Stomach (tissue), 9 donors: ENCODE measurements around the gene EPB41L4B. TPM values are rescaled to one million over a fixed set of nuclear protein-coding genes. Genes with fewer than 3 reads are reported as not detected.

Experiments
- DNase-seq, 2 donors: peaks; one replicate each; pipeline versions ENCODE4 v3.0.0 to v3.0.0-alpha.2; 2013 to 2019
- H3K27ac ChIP-seq, 5 donors: fragments of 200-600 bp in 4 of 5; sonication (generic) in 4 of 5; one replicate each; pipeline ENCODE4 v1.5.1; 2013 to 2019; ENCODE audit warnings: mild to moderate bottlenecking in 1 of 5, moderate library complexity in 1 of 5
- H3K27me3 ChIP-seq, 3 donors: fragments of 200-600 bp; sonication (generic); one replicate each; pipeline ENCODE4 v1.5.1; 2017 to 2019; ENCODE audit warnings: mixed run types in 1 of 3
- H3K36me3 ChIP-seq, 4 donors: fragments of 200-600 bp; sonication (generic); 1 replicate in 3 of 4; 2 replicates in 1 of 4; pipeline ENCODE4 v1.5.1; 2016 to 2019
- H3K4me1 ChIP-seq, 4 donors: fragments of 200-600 bp; sonication (generic); one replicate each; pipeline ENCODE4 v1.5.1; 2016 to 2019
- H3K4me3 ChIP-seq, 4 donors: fragments of 200-600 bp; sonication (generic) in 3 of 4; one replicate each; pipeline ENCODE4 v1.5.1; 2016 to 2019; ENCODE audit warnings: mild to moderate bottlenecking in 1 of 4
- H3K9me3 ChIP-seq, 4 donors: fragments of 200-600 bp; sonication (generic); one replicate each; pipeline ENCODE4 v1.5.1; 2016 to 2019
- CTCF ChIP-seq, 7 experiments: fragments of 450-650 bp in 4 of 7; fragments of 200-600 bp in 3 of 7; sonication (generic) in 3 of 7; IDR thresholded peaks; one replicate each; pipeline ENCODE4 v1.5.1; 2016 to 2019; ENCODE audit warnings: antibody characterized with exemption in 7 of 7, control low read depth in 2 of 7, mild to moderate bottlenecking in 1 of 7
- EP300 ChIP-seq: sonication (generic); formaldehyde crosslinking; IDR thresholded peaks from one replicate; pipeline ENCODE4 v1.6.1; 2017; ENCODE audit warnings: antibody characterized with exemption
- POLR2A ChIP-seq, 4 donors: fragments of 450-650 bp; IDR thresholded peaks; one replicate each; pipeline ENCODE4 v1.6.1; 2016; ENCODE audit warnings: antibody characterized with exemption in 4 of 4, control low read depth in 2 of 4, mild to moderate bottlenecking in 1 of 4, moderate library complexity in 1 of 4
- POLR2AphosphoS5 ChIP-seq, 3 donors: sonication (generic); formaldehyde crosslinking; IDR thresholded peaks; one replicate each; pipeline ENCODE4 v1.6.1; 2016; ENCODE audit warnings: antibody characterized with exemption in 3 of 3
- WGBS, 5 donors: extraction: QIAGEN DNeasy Blood & Tissue Kit in 3 of 5; methylation state at CpG; one replicate each; pipeline versions ENCODE4 v1.1.5 to v1.1.7; 2013 to 2018; 5-methylcytosine and 5-hydroxymethylcytosine counted together
- intact Hi-C: fragments of 100-400 bp; cut with DNase I; formaldehyde crosslinking; loops from one replicate; pipeline ENCODE4 v1.15.1; 2023; ENCODE audit warnings: low total_unique reads
- polyA plus RNA-seq, 3 donors: library from polyadenylated mRNA; stranded (reverse); fragments of 200-250 nt; gene quantifications; one replicate each; pipeline ENCODE4 v1.2.3, GENCODE V29; 2013
- total RNA-seq, 5 donors: library from RNA; depleted of rRNA; stranded (reverse); fragments of >200 nt; gene quantifications; one replicate each; pipeline versions ENCODE4 v1.1.0 to v1.2.3, GENCODE V29; 2014 to 2016
- donor health status: healthy with polysubstance abuse.
- donor health status: Bipolar disorder and iron deficiency.
- donor health status: healthy.

EPB41L4B gene
- total and polyA plus RNA-seq, 8 donors = 9.2 to 52.4 (median 24.4) TPM

- Histone ChIP-seq H3K4me1 (peaks cover 0 to 21% (median 5%) of the 10 kb centered on the region in 4 donors), H3K4me3 (no peak overlapping the region), H3K9me3 (no peaks in the 10 kb centered on the region), H3K27me3 (no peaks in the 10 kb centered on the region), H3K36me3 (no peaks in the 10 kb centered on the region), H3K27ac (no peak overlapping the region)
- WGBS, 5 donors = 59 to 86% (median 83%) methylated on average over 3 of the region's 3 CpGs
- TF ChIP-seq POLR2AphosphoS5 (IDR thresholded peaks at IDR 0.05) (no peak), POLR2A (IDR thresholded peaks at IDR 0.05) (no peak), CTCF (IDR thresholded peaks at IDR 0.05) (no peak), EP300 (no peak)
- DNase-seq = no peak
- intact Hi-C loops = no loop called here
Observed at GRCh38 chr9:109336409-109336808, 15.6 kb upstream of the EPB41L4B start.

GRCh38 chr9:109335929-109336328, 15.1 kb upstream of the EPB41L4B start:
- WGBS, 5 donors = 75 to 83% (median 77%) methylated on average over 2 of the region's 2 CpGs
- Histone ChIP-seq H3K9me3 (no peaks in the 10 kb centered on the region), H3K4me1 (peaks cover 1 to 26% (median 6%) of the 10 kb centered on the region in 4 donors), H3K27me3 (no peaks in the 10 kb centered on the region), H3K27ac (peak overlapping the region in 1 of 5 donors; percentile 19), H3K36me3 (no peaks in the 10 kb centered on the region), H3K4me3 (no peak overlapping the region)
- no peak for TF ChIP-seq POLR2A (IDR thresholded peaks at IDR 0.05)
- TF ChIP-seq EP300 = no peak
- no peak for TF ChIP-seq CTCF (IDR thresholded peaks at IDR 0.05)
- no peak for TF ChIP-seq POLR2AphosphoS5 (IDR thresholded peaks at IDR 0.05)
- no peak for DNase-seq
- intact Hi-C loops = no loop called here

- 37 to 61% (median 49%) methylated on average over 7 of the region's 7 CpGs for WGBS, 5 donors
- no peaks in the 10 kb centered on the region for H3K36me3 ChIP-seq
- no peaks in the 10 kb centered on the region for H3K27me3 ChIP-seq
- H3K27ac ChIP-seq = peak overlapping the region in 2 of 5 donors; percentile 19 to 41
- intact Hi-C loops = no loop called here
- TF ChIP-seq POLR2A (IDR thresholded peaks at IDR 0.05) (no peak), CTCF (IDR thresholded peaks at IDR 0.05) (no peak), EP300 (no peak), POLR2AphosphoS5 (IDR thresholded peaks at IDR 0.05) (no peak)
- peaks cover 7 to 33% (median 12%) of the 10 kb centered on the region in 4 donors for H3K4me1 ChIP-seq
- no peak for DNase-seq
- H3K9me3 ChIP-seq = no peaks in the 10 kb centered on the region
- H3K4me3 ChIP-seq = no peak overlapping the region
Observed at GRCh38 chr9:109335121-109335520, 14.3 kb upstream of the EPB41L4B start.

GRCh38 chr9:109331353-109331752, 10.5 kb upstream of the EPB41L4B start:
- TF ChIP-seq EP300 (no peak), CTCF (IDR thresholded peaks at IDR 0.05) (no peak), POLR2AphosphoS5 (IDR thresholded peaks at IDR 0.05) (peak in 2 of 3 donors; percentile 82 to 87)
- H3K9me3 ChIP-seq = no peaks in the 10 kb centered on the region
- peak overlapping the region; percentile 87 to 96 (median 88) for H3K27ac ChIP-seq
- H3K4me3 ChIP-seq = no peak overlapping the region
- H3K36me3 ChIP-seq = no peaks in the 10 kb centered on the region
- intact Hi-C loops = no loop called here
- DNase-seq = peak; percentile 92 to 96
- WGBS, 5 donors = 12 to 30% (median 29%) methylated on average over 5 of the region's 5 CpGs
- H3K4me1 ChIP-seq = peaks cover 9 to 57% (median 21%) of the 10 kb centered on the region in 4 donors
- H3K27me3 ChIP-seq = no peaks in the 10 kb centered on the region
